B cell (primary cell): Measurements from ENCODE around the gene EXOSC2. TPM values are rescaled to one million over a fixed set of nuclear protein-coding genes. Genes with fewer than 3 reads are reported as not detected.
"Not testable (repeated sequence)": the region's sequence is repeated elsewhere in the genome, so short reads cannot be mapped to it uniquely, and the experiment has no call there.

Experiments used
- ATAC-seq: fragments of 200-7000 bp; cut with Tn5 transposase; one replicate; pipeline ENCODE4 v1.10.0; 2021; ENCODE audit warnings: low read depth, mild to moderate bottlenecking, moderate number of reproducible peaks, moderate library complexity
- CTCF ChIA-PET: fragments of 350-600 bp; sonication (Branson Sonifier 250); formaldehyde crosslinking; loops from one replicate; lab custom pipeline; 2021; ENCODE audit warnings: antibody characterized with exemption, inconsistent platforms; lab: Charles Lee
- POLR2A ChIA-PET: fragments of 350-600 bp; sonication (Branson Sonifier 250); formaldehyde crosslinking; loops from one replicate; lab custom pipeline; 2021; ENCODE audit warnings: antibody characterized with exemption; lab: Charles Lee
- DNase-seq: peaks from one replicate; pipeline ENCODE4 v3.0.0; 2013
- H2AFZ ChIP-seq: 2 replicates; pipeline ENCODE4 v1.6.1; 2012; ENCODE audit warnings: mild to moderate bottlenecking, low read depth, low read length; ENCODE audit not compliant: insufficient read depth, poor library complexity, severe bottlenecking
- H3K27ac ChIP-seq, 2 donors: 1 replicate in 1 of 2; 2 replicates in 1 of 2; pipeline ENCODE4 v1.5.1; 2012 to 2013; ENCODE audit warnings: low read length in 2 of 2, mild to moderate bottlenecking in 2 of 2, moderate library complexity in 1 of 2
- H3K27me3 ChIP-seq, 4 experiments: fragments of 200-600 bp in 1 of 4; sonication (generic) in 1 of 4; replicated peaks in 1 of 4; 1 replicate in 2 of 4; 2 replicates in 2 of 4; pipeline versions ENCODE4 v1.6.1 to v1.7.0; 2013 to 2016; ENCODE audit warnings: low read length in 3 of 4, mild to moderate bottlenecking in 2 of 4, mixed read lengths in 1 of 4, moderate library complexity in 1 of 4; ENCODE audit not compliant: insufficient read depth in 4 of 4, control insufficient read depth in 3 of 4; ENCODE audit errors: control extremely low read depth in 1 of 4
- H3K36me3 ChIP-seq, 2 experiments: replicated peaks in 1 of 2; 1 replicate in 1 of 2; 2 replicates in 1 of 2; pipeline versions ENCODE4 v1.6.1 to v1.7.1; 2013; ENCODE audit warnings: low read length in 1 of 2; ENCODE audit not compliant: insufficient read depth in 2 of 2, control insufficient read depth in 1 of 2; ENCODE audit errors: control extremely low read depth in 1 of 2, extremely low read depth in 1 of 2
- H3K4me1 ChIP-seq, 2 donors: fragments of 200-600 bp in 1 of 2; sonication (generic) in 1 of 2; 1 replicate in 1 of 2; 2 replicates in 1 of 2; pipeline versions ENCODE4 v1.5.1 to v1.6.1; 2013 to 2017; ENCODE audit warnings: low read length in 2 of 2; ENCODE audit not compliant: control insufficient read depth in 2 of 2, insufficient read depth in 2 of 2
- H3K4me2 ChIP-seq: replicated peaks from 2 replicates; pipeline ENCODE3; 2012; ENCODE audit warnings: mild to moderate bottlenecking, low read depth, low read length; ENCODE audit not compliant: poor library complexity, severe bottlenecking
- H3K4me3 ChIP-seq, 5 experiments: fragments of 200-600 bp in 1 of 5; sonication (generic) in 1 of 5; 1 replicate in 3 of 5; 2 replicates in 2 of 5; pipeline versions ENCODE4 v1.5.1 to v1.7.0; 2011 to 2016; ENCODE audit warnings: low read length in 4 of 5, mild to moderate bottlenecking in 4 of 5, low read depth in 2 of 5, control low read depth in 1 of 5, moderate library complexity in 1 of 5; ENCODE audit not compliant: insufficient read depth in 1 of 5; ENCODE audit errors: control extremely low read depth in 1 of 5, extremely low read depth in 1 of 5
- H3K79me2 ChIP-seq: fragments of 200-600 bp; sonication (generic); one replicate; pipeline ENCODE4 v1.6.0; 2016; ENCODE audit warnings: low read length; ENCODE audit not compliant: control insufficient read depth, insufficient read depth
- H3K9ac ChIP-seq: fragments of 200-600 bp; sonication (generic); 2 replicates; pipeline ENCODE4 v1.6.1; 2017; ENCODE audit warnings: mild to moderate bottlenecking, low read length, moderate library complexity
- H3K9me3 ChIP-seq, 3 donors: one replicate each; pipeline versions ENCODE4 v1.6.1 to v1.7.1; 2013; ENCODE audit warnings: low read length in 2 of 3; ENCODE audit not compliant: control insufficient read depth in 2 of 3, insufficient read depth in 1 of 3; ENCODE audit errors: control extremely low read depth in 1 of 3
- H4K20me1 ChIP-seq: 2 replicates; pipeline ENCODE4 v1.6.0; 2012; ENCODE audit warnings: mild to moderate bottlenecking, low read length; ENCODE audit not compliant: insufficient read depth, control insufficient read depth, poor library complexity, severe bottlenecking
- H3K27ac Mint-ChIP-seq: one replicate; pipeline ENCODE4 v1.8.0; 2021; ENCODE audit warnings: mixed read lengths
- H3K27me3 Mint-ChIP-seq: one replicate; pipeline ENCODE4 v1.8.0; 2021; ENCODE audit warnings: mixed read lengths
- H3K4me1 Mint-ChIP-seq: one replicate; pipeline ENCODE4 v1.8.0; 2021; ENCODE audit warnings: mixed read lengths
- H3K4me3 Mint-ChIP-seq: one replicate; pipeline ENCODE4 v1.8.0; 2021; ENCODE audit warnings: mixed read lengths
- H3K9me3 Mint-ChIP-seq: one replicate; pipeline ENCODE4 v1.8.0; 2022; ENCODE audit warnings: mixed read lengths; ENCODE audit not compliant: insufficient read depth
- CTCF ChIP-seq: fragments of 200-600 bp; IDR thresholded peaks from one replicate; pipeline ENCODE4 v1.8.0; 2022; ENCODE audit warnings: antibody characterized with exemption, mild to moderate bottlenecking
- EZH2 ChIP-seq: IDR thresholded peaks from 2 replicates; pipeline ENCODE4 v1.6.1; 2012; ENCODE audit warnings: borderline replicate concordance, low read depth, mild to moderate bottlenecking, moderate library complexity, low read length; ENCODE audit not compliant: insufficient read depth, poor library complexity, severe bottlenecking
- WGBS: methylation state at CpG from one replicate; pipeline ENCODE4 v1.1.5; 2013; ENCODE audit warnings: missing lambda C conversion rate; ENCODE audit not compliant: insufficient coverage; 5-methylcytosine and 5-hydroxymethylcytosine counted together
- intact Hi-C: fragments of 100-400 bp; cut with micrococcal nuclease; formaldehyde crosslinking; loops from one replicate; pipeline ENCODE4 v1.10.0; 2022
- polyA plus RNA-seq: library from polyadenylated mRNA; depleted of rRNA; stranded (reverse); fragments of >200 nt; gene quantifications from 2 replicates; pipeline ENCODE4 v1.2.3, GENCODE V29; 2012
- total RNA-seq, 2 donors: library from RNA; stranded (reverse); fragments of 120-200 nt in 1 of 2; gene quantifications; 1 replicate in 1 of 2; 2 replicates in 1 of 2; pipeline versions ENCODE4 v1.2.3 to v1.2.4, GENCODE V29; 2013 to 2022

The EXOSC2 gene
- total and polyA plus RNA-seq, 2 donors (not counting 1 experiment from before 2014, with no cell fraction given) = 31.5 to 53.3 TPM

DNA sequence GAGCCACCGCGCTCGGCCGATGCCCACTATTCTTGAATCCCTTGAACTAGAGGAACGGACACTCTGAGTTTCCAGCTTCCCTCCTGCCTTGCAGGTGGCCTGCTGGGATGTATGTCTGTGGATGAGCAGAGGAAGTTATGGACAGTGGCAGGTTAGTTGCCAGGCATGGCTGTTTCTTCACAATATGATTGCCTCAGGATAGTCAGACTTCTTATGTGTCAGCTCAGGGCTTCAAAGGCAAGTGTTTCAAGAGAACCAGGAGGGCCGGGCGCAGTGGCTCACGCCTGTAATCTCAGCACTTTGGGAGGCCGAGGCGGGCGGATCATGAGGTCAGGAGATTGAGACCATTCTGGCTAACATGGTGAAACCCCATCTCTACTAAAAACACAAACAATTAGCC lies 7.6 kb upstream of the EXOSC2 start:
- H3K9me3 Mint-ChIP-seq, H3K4me1 ChIP-seq, H3K79me2 ChIP-seq, H3K4me3 Mint-ChIP-seq, DNase-seq, POLR2A ChIA-PET, H3K4me3 ChIP-seq, H2AFZ ChIP-seq, H3K9ac ChIP-seq, H3K36me3 ChIP-seq, ATAC-seq, H3K4me2 ChIP-seq, H4K20me1 ChIP-seq, H3K27ac Mint-ChIP-seq, H3K9me3 ChIP-seq, H3K27ac ChIP-seq: not testable (repeated sequence)
- peaks cover 13% of the 10 kb centered on the region for H3K4me1 Mint-ChIP-seq
- peaks cover 15% of the 10 kb centered on the region for H3K27me3 Mint-ChIP-seq
- peaks cover 0 to 33% (median 2%) of the 10 kb centered on the region in 4 experiments for H3K27me3 ChIP-seq
- CTCF ChIA-PET = interaction anchor here (0.6 to 2.5 kb wide), 6 partner anchors 11 to 900 kb away, joined by 3 to 21 read pairs (median 4); no protein-coding TSS in a partner anchor
- 97% methylated on average over 9 of the region's 11 CpGs for WGBS
- intact Hi-C loops = loop anchor here (10.0 kb wide), 1 partner anchor 581 kb away; no protein-coding TSS in a partner anchor

DNA sequence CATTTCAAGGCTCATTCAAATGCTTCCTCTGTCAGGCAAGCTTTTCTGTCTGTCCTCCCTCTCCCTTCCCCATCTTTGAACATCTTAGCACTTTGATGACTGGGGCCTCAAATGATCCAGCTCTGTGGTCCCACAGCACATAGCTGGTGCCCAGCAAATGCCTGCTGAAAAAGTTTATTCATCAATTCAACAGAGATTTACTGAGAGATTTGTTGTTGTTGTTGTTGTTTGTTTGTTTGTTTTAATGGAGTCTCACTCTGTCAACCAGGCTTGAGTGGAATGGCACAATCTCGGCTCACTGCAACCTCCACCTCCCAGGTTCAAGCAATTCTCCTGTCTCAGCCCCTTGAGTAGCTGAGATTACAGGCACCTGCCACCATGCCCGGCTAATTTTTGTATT lies 6.0 kb upstream of the EXOSC2 start:
- Histone ChIP-seq H3K9ac (no peak overlapping the region), H2AFZ (no peak overlapping the region), H3K4me2 (no peak overlapping the region), H3K79me2 (no peaks in the 10 kb centered on the region), H3K27ac (no peak overlapping the region), H4K20me1 (no peaks in the 10 kb centered on the region), H3K4me3 (no peak overlapping the region), H3K9me3 (peaks cover 0 to 11% (median 5%) of the 10 kb centered on the region in 3 donors), H3K27me3 (peaks cover 0 to 23% (median 2%) of the 10 kb centered on the region in 4 experiments), H3K36me3 (no peaks in the 10 kb centered on the region), H3K4me1 (no peaks in the 10 kb centered on the region)
- Mint-ChIP-seq H3K4me3 (no peak overlapping the region), H3K27me3 (peaks cover 12% of the 10 kb centered on the region), H3K9me3 (no peaks in the 10 kb centered on the region), H3K4me1 (peaks cover 10% of the 10 kb centered on the region), H3K27ac (no peak overlapping the region)
- intact Hi-C loops = loop anchor here (10.0 kb wide), 1 partner anchor 583 kb away; no protein-coding TSS in a partner anchor
- ChIA-PET CTCF (interaction anchor here (0.7 to 1.3 kb wide), 3 partner anchors 13 to 784 kb away, joined by 3 read pairs; no protein-coding TSS in a partner anchor), POLR2A (no interaction called here)
- WGBS = no CpG with 5 or more reads among the region's 2 CpGs
- no peak for TF ChIP-seq CTCF
- TF ChIP-seq EZH2 = no peak
- ATAC-seq = no peak
- DNase-seq = no peak
